A673 (cell line): ENCODE results near the gene SLC44A1.

Experiments used
- CTCF ChIP-seq: fragments of 300-800, 200-600 bp; sonication (generic); conservative IDR thresholded peaks from 2 replicates; pipeline ENCODE4 v1.5.1; 2017; ENCODE audit warnings: low read depth, mild to moderate bottlenecking, antibody characterized with exemption, low read length, moderate library complexity, mixed read lengths
- EZH2 ChIP-seq: fragments of 200-600 bp; sonication (generic); IDR thresholded peaks from 2 replicates; pipeline ENCODE4 v1.6.1; 2017; ENCODE audit warnings: borderline replicate concordance, low read depth, mild to moderate bottlenecking, mixed read lengths, antibody characterized with exemption, low read length; ENCODE audit not compliant: poor library complexity, severe bottlenecking

GRCh38 chr9:105329719-105330062, 85.2 kb downstream of the SLC44A1 start:
- TF ChIP-seq CTCF (no peak), EZH2 (no peak)
